AG10803 (cell line): ENCODE data around the gene GNPDA1.
"Not testable (repeated sequence)": the region's sequence is repeated elsewhere in the genome, so short reads cannot be mapped to it uniquely, and the experiment has no call there.

ENCODE experiments used
- DNase-seq: peaks from one replicate; pipeline ENCODE4 v3.0.0; 2010; ENCODE audit warnings: low read depth
- H3K4me3 ChIP-seq: 2 replicates; pipeline ENCODE4 v1.5.1; 2011; ENCODE audit warnings: mild to moderate bottlenecking, low read length, control low read depth
- TF ChIP-seq, protein P1 (sequence below): conservative IDR thresholded peaks from 2 replicates; pipeline ENCODE4 v1.5.1; 2011; ENCODE audit warnings: mild to moderate bottlenecking, low read length, control low read depth, inconsistent platforms

GNPDA1 gene

DNA sequence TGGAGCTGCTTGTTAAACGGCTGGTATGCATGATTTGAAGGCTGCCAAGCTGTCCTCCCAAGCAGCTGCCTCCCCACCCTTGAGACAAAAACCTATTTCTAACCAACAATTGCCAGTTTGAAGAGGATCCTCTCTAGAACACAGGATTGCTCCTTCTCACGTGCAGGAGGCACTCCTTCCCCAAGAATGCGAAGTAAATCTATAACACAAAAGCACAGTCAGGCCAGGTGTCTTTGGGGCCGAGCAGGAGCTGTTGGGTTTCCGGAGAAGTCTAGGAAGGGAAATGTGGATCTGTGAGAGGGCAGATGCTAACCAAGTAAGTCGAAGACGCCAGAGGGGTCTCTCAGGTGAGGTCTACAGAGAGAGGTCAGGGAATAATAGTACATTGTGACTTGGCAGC, 35.4 kb upstream of the GNPDA1 start:
- DNase-seq, result no peak
- no peak overlapping the region for H3K4me3 ChIP-seq
- TF ChIP-seq, protein P1, sequence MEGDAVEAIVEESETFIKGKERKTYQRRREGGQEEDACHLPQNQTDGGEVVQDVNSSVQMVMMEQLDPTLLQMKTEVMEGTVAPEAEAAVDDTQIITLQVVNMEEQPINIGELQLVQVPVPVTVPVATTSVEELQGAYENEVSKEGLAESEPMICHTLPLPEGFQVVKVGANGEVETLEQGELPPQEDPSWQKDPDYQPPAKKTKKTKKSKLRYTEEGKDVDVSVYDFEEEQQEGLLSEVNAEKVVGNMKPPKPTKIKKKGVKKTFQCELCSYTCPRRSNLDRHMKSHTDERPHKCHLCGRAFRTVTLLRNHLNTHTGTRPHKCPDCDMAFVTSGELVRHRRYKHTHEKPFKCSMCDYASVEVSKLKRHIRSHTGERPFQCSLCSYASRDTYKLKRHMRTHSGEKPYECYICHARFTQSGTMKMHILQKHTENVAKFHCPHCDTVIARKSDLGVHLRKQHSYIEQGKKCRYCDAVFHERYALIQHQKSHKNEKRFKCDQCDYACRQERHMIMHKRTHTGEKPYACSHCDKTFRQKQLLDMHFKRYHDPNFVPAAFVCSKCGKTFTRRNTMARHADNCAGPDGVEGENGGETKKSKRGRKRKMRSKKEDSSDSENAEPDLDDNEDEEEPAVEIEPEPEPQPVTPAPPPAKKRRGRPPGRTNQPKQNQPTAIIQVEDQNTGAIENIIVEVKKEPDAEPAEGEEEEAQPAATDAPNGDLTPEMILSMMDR, result no peak

DNA sequence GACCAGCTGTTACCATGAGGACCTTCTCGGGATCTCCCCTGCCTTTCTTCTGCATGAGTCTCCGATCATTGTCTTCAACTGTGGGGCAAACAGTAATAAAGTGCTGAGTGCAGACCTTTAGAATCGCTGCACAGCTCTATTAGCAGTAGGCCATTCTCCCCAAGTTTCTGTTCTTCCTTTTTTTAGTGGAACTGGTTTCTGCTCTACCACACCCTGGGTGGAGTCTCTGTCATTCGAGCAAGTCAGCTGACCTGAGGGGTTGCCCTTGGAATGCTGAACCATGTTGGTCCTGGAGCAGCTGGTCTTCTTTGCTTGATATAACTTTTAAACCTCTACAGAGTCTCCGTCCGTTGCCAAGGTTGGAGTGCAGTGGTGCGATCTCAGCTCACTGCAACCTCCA, 33.4 kb upstream of the GNPDA1 start:
- no peak for DNase-seq
- TF ChIP-seq, protein P1, result no peak
- H3K4me3 ChIP-seq, result no peak overlapping the region

DNA sequence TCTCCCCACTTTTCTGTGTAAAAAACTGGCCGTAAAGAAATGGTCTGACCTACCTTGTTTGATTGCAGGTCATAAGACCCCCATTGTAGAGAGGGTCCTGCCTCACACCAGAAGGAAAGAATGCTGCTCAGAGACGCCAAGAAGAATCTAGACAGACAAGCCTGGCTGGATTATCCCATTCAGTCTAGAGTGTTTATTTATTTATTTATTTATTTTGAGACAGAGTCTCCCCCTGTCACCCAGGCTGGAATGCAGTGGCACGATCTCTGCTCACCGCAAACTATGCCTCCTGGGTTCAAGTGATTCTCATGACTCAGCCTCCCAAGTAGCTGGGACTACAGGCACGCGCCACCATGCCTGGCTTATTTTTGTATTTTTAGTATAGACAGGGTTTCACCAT, 28.1 kb upstream of the GNPDA1 start:
- not testable (repeated sequence) for H3K4me3 ChIP-seq

DNA sequence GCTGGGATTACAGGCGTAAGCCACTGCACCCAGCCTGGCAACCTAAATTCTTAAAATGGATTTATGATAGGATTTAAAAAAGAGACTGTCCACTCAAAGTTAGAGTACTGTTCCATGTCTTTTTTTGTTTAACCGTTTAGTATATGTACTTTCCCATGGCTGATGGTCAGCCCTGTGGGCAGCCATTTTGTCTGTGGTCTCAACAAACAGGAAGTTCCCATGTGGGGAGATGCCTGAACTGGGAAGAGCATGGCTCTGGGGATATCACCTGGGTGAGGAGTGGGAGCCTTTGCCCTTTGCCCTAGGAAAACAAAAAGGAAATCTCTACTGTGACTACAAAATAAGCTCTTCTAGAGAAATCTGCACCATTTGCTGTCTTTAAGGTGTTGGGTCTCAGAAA, 27.5 kb upstream of the GNPDA1 start:
- H3K4me3 ChIP-seq, result no peak overlapping the region
- DNase-seq, result no peak
- TF ChIP-seq, protein P1, result no peak

More for the DNA sequence above, 28.1 kb upstream of the GNPDA1 start:
- DNase-seq, result not testable (repeated sequence)

DNA sequence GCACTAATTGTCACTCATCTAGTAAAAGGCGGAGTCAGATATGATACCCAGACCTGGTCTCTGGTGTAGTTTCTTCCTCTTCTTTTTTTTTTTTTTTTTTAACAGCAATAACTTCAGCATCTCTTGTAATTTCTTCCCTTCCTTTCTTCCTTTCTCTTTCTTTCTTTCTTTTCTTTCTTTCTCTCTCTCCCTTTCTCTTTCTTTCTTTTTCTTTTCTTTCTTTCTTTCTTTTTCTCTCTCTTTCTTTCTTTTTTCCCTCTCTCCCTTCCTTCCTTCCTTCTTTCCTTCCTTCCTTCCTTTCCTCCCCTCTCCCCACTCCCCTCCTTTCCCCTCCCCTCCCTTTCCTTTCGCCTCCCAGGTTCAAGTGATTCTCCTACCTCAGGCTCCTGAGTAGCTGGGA, 25.9 kb upstream of the GNPDA1 start:
- H3K4me3 ChIP-seq, result no peak overlapping the region
- TF ChIP-seq, protein P1, result no peak
- no peak for DNase-seq

DNA sequence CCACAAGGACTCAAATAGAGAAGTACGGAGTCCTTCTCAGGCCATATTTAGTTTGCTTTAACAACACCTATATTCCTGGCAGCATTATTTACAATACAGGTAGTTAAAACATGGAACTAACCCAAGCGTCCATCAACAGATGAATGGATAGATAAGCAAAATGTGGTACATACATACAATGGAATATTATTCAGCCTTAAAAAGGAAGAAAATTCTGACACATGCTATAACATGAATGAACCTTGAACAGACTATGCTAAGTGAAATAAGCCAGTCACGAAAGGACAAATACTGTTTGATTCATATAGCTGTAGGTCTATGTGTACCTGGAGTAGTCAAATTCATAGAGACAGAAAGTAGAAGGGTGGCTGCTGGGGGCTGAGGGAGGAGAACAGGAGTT, 24.8 kb upstream of the GNPDA1 start:
- H3K4me3 ChIP-seq, DNase-seq: not testable (repeated sequence)

DNA sequence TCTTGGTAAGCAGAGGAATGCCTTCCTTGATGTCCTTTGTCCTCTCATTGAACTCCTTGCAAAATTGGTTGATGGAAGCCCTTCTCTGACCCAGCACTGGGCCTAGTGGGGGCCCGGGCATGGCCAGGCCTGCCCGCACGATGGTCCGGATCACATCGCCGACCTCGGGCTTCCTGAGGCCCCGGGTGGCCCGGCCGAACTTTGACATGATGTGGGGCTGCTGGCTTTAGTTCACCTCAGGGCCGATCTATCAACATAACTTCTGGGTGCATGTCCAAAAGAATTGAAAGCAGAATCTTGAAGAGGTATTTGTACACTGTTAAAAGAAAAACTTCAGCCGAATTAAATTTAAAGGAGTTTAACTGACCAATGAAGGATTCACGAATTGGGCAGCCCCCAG, 24.1 kb upstream of the GNPDA1 start:
- TF ChIP-seq, protein P1, result no peak
- no peak overlapping the region for H3K4me3 ChIP-seq
- DNase-seq, result no peak

DNA sequence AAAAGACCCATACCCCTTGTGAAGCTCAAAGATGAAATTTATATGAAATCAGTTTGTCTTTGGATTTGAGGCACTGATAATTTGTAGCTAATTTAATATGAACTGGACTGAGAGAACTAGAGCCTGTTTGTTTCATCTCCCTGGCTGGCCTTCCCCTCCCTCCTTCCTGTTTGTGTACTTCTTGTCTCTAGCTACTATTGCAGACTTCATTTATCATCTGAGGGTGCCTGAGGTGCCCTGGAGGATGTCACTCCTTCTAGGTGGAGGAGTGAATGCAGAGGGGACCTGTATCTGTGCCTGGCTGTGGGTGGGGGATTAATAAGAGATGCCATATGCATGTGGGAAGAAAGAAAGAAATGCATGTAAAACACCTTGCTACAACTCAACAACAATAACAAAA, 22.2 kb upstream of the GNPDA1 start:
- no peak for DNase-seq
- TF ChIP-seq, protein P1, result no peak
- no peak overlapping the region for H3K4me3 ChIP-seq

DNA sequence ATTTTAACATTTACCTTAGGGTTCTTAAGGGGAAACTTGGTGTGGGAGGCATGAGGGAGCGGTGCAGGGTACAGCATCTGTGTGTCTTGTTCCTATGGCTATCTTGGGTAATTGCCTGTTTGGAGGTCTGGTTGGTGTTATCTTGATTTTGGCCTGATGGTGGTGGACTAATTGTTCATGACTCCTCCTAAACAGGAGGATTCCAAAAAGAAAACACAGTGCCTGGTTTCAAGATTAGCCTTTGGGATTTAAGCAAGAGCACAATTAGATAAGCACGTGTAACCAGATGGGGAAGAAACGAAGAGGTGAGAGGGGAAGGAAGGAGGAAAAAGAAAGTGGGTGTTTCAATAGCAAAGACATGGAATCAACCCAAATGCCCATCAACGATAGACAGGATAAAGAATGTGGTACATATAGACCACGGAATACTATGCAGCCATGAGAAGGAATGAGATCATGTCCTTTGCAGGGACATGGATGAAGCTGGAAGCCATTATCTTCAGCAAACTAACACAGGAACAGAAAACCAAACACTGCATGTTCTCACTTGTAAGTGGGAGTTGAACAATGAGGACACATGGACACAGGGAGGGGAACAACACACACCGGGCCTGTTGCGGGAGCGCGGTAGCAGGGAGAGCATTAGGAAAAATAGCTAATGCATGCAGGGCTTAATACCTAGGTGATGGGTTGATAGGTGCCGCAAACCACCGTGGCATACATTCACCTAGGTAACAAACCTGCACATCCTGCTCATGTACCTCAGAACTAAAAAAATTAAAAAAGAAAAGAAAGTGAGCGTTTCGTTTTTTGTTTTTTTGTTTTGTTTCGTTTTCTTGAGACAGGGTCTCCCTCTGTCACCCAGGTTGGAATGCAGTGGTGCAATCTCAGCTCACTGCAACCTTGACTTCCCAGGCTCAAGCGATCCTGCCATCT, 21.1 kb upstream of the GNPDA1 start:
- not testable (repeated sequence) for DNase-seq, H3K4me3 ChIP-seq
